HG03378 (cell line): ENCODE results near the gene PWP2.

ENCODE experiments used
- ATAC-seq: cut with Tn5 transposase; IDR thresholded peaks from one replicate; pipeline ENCODE4 v1.9.1; 2021; ENCODE audit warnings: mild to moderate bottlenecking, moderate library complexity; ENCODE audit not compliant: unreplicated experiment

The PWP2 gene

GRCh38 chr21:44107026-44107501, at the start of gene PWP2:
PWP2 (plus strand) TSS chr21:44107399; CDS start chr21:44107417, 18 bp downstream.
- peak; percentile 56 for ATAC-seq

- no peak for ATAC-seq
Measured at GRCh38 chr21:44057960-44058651, 49.1 kb upstream of the PWP2 start.

- ATAC-seq: no peak
Measured at GRCh38 chr21:44058652-44058964, 48.6 kb upstream of the PWP2 start.

- ATAC-seq: no peak
Measured at GRCh38 chr21:44058981-44059380, 48.2 kb upstream of the PWP2 start.

- no peak for ATAC-seq
Measured at GRCh38 chr21:44059710-44060109, 47.5 kb upstream of the PWP2 start.

DNA sequence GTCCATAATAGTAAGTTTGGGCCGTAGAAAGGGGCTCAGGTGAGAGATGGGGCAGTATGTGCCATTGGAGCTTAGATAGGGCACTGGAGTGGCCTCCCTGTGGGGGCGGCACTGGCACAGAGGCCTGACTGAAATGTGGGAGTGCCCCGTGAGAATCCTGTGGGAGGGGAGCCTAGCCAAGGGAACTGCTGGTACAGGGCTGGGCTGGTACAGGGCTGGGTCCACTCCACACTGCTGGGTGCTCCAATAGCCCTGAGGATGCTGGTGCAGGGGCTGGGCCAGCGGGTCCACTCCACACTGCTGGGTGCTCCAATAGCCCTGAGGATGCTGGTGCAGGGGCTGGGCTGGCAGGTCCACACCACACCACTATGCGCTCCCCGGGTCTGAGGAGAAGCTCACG, 44.8 kb upstream of the PWP2 start:
- ATAC-seq: no peak

DNA sequence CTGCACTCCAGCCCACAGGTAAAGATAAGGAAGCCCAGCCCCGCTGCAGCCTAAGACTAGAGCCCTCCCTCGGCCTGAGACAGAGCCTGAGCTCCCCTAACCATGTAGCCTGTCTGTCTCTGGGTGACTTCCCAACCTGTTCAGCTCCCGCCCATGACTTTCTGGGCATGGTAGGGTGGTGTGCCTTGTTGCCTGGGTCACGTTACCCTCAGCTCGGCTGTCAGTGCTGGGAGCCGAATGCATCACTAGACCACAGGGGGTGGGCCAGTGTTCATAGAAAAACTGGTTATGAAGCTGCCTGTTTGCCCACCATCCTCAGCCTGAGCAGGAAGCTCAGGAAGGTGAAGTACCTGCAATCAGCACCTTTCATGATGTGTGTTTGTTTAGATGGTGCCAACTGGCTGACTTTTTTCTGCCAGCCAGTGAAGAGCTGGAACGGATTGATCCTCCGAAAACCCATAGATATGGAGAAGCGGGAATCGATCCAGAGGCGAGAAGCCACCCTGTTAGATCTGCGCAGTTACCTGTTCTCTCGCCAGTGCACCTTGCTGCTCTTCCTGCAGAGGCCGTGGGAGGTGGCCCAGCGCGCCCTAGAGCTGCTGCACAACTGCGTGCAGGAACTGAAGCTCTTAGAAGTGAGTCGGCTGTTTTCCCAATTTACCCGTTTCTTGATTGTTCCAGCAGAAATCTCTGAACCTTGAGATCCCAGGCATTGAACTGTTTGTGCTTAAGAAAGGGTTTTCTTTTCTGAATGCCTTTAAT, 43.9 kb upstream of the PWP2 start:
- no peak for ATAC-seq

DNA sequence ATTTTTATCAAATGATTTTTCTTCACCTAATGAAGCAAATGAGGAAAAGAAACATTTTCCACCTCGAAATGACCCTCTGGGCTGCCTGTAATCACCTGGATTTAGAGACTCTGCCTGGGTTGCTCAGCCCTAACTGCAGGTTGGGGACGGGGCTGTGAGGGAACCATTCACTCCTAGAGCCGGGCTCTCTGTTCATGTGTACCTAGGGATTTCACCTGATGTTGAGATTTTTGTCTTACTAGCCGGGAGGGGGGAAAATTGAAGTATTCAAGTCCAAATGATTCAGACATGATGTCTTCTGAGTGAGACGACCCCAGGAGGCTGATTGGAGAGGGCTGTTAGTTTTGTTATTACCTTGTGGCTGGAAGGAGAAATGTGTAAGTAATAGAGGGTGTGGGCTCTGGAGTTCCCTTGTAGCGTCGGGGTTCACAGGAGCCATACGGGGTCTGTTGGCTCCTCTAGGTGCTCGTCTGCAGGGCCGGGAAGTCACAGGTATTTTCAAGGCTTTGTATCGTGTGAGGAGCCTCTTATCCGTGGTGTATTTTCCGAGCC, 42.3 kb upstream of the PWP2 start:
- ATAC-seq: no peak

DNA sequence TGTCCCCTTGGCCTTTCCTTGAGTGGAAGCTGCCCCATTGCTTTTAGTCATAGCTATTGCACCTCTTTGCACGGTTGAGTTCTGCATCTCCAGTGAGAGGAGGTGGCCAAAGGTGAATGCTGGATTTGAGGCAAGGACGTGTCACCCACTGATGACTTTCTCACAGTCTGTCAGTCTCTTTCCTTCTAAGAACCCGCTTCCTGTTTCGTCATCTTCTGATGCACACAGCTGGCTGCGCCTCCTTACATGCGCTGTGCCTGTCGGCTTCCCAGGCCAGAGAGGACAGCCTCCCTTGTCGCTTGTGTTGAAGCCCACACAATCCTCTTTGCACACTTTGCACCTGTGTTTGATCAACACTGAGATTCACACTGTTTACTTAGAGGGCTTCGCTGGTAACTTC, 41.8 kb upstream of the PWP2 start:
- ATAC-seq: no peak

DNA sequence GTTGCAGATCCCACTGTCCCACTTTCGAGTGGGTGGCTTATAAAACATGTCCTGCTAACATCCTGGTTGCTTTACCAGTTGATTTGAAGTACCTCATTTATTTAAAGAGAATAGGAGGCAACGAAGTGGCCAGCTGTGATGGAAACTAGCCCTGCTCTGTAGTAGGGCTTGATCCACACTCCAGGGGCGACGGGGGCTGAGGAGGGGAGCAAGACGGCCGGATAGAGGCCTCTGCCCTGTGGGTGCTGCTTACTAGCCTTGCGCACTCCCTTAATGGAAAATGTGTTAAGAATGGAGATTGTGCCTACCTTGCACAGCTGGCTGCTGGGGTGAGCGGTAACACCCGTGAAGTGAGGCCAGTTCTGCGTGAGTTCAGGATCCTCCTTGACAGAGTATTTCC, 41.1 kb upstream of the PWP2 start:
- no peak for ATAC-seq

- ATAC-seq: no peak
Measured at GRCh38 chr21:44067011-44067839, 40.0 kb upstream of the PWP2 start.

GRCh38 chr21:44070391-44070790, 36.8 kb upstream of the PWP2 start:
- ATAC-seq: no peak

DNA sequence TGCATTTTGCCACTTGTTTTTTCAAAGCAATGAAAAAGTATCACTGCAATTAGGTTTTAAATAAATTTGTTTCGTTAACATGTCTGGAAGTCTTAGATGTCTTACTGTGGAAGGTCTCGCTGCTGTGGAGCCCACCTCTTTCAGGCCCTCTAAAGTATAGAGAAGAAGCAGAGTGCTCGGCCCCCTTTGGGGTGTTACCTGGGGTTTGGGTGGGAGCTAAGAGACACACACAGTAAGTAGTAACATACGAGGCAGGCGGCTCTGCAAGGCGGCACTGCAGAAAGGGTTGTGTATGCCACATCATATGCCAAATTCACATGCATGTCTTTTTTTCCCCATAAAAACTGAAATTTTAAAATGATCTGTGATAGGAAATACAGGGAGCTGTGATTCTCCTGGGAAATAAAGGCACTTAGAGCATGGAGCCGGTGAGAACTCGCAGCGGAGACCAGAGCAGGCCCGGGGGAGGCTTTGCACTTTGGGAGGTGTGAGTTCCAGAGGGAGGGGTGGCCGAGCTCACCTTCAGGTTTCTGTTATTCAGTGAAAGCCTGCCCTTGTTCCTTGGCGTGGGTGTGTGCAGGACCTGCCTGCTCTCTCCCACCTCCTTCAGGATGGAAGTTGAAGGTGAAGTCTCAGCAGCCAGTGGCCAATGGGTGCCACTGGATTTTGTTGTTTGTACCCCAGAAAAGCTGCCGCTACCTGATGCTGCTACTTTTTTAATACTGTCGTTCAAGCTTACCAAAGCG, 35.7 kb upstream of the PWP2 start:
- no peak for ATAC-seq

GRCh38 chr21:44072111-44072510, 35.1 kb upstream of the PWP2 start:
- no peak for ATAC-seq

- no peak for ATAC-seq
Measured at GRCh38 chr21:44074315-44074958, 32.8 kb upstream of the PWP2 start.

GRCh38 chr21:44076316-44076715, 30.9 kb upstream of the PWP2 start:
- no peak for ATAC-seq

- no peak for ATAC-seq
Measured at GRCh38 chr21:44078411-44078981, 28.7 kb upstream of the PWP2 start.

- ATAC-seq: no peak
Measured at GRCh38 chr21:44079446-44079845, 27.8 kb upstream of the PWP2 start.

GRCh38 chr21:44079846-44080245, 27.4 kb upstream of the PWP2 start:
- ATAC-seq: no peak
